ENCODE results near the gene SHC4. TPM values are rescaled to one million over a fixed set of nuclear protein-coding genes. Genes with fewer than 3 reads are reported as not detected.

The SHC4 gene
- total and polyA plus RNA-seq, 4 donors: 0.09 to 1.9 (median 0.44) TPM

DNA sequence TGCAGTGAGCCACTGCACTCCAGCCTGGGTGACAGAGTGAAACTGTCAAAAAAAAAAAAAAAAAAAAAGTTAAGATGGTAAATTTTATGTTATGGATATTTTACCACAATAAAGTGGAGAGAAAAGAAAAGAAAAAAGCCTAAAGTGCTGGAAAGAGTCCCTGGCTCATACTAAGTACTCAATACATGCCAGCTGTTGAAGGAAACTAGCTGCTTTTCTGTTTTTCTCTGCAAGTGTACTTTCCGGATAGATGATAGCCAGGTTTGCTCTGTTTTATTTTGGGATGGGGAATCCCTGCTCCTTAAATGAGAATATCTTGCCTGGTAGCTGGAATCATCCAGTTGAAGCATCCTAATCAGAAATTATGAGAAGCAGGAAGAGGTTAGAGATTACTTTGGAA, 74.9 kb downstream of the SHC4 start:
- Histone ChIP-seq H3K4me3 (no peak overlapping the region), H3K36me3 (ENCODE audit: control insufficient read depth in 4 of 4, insufficient read depth in 4 of 4, low read length in 4 of 4) (no peaks in the 10 kb centered on the region), H3K9ac (ENCODE audit: insufficient read depth in 1 of 2, low read length in 2 of 2) (no peak overlapping the region), H3K4me1 (ENCODE audit: control insufficient read depth in 5 of 5, insufficient read depth in 5 of 5, low read length in 5 of 5) (no peaks in the 10 kb centered on the region), H3K9me3 (ENCODE audit: control insufficient read depth in 4 of 4, insufficient read depth in 3 of 4, low read length in 3 of 4) (no peaks in the 10 kb centered on the region), H3K27ac (ENCODE audit: low read depth in 1 of 2, low read length in 1 of 2) (peak overlapping the region in 1 of 2 donors; percentile 2), H3K27me3 (ENCODE audit: control insufficient read depth in 3 of 3, insufficient read depth in 3 of 3, low read length in 2 of 3) (no peaks in the 10 kb centered on the region)
- 83 to 87% methylated on average over 1 of the region's 1 CpG for WGBS, 2 donors
- ATAC-seq (ENCODE audit: insufficient read depth, low FRiP score) (no peak), DNase-seq (peak in 1 of 3 donors; percentile 21)
- no peak for TF ChIP-seq CTCF (IDR thresholded peaks at IDR 0.05; ENCODE audit: control extremely low read depth, extremely low read depth)

- no peak for ATAC-seq (ENCODE audit: insufficient read depth, low FRiP score)
Observed at GRCh38 chr15:48888191-48888590, 75.5 kb downstream of the SHC4 start.

GRCh38 chr15:48887144-48887543, 76.6 kb downstream of the SHC4 start:
- Histone ChIP-seq H3K9me3 (ENCODE audit: control insufficient read depth in 4 of 4, insufficient read depth in 3 of 4, low read length in 3 of 4) (no peaks in the 10 kb centered on the region), H3K36me3 (ENCODE audit: control insufficient read depth in 4 of 4, insufficient read depth in 4 of 4, low read length in 4 of 4) (no peaks in the 10 kb centered on the region), H3K4me3 (no peak overlapping the region), H3K27me3 (ENCODE audit: control insufficient read depth in 3 of 3, insufficient read depth in 3 of 3, low read length in 2 of 3) (no peaks in the 10 kb centered on the region), H3K9ac (ENCODE audit: insufficient read depth in 1 of 2, low read length in 2 of 2) (no peak overlapping the region), H3K4me1 (ENCODE audit: control insufficient read depth in 5 of 5, insufficient read depth in 5 of 5, low read length in 5 of 5) (no peaks in the 10 kb centered on the region), H3K27ac (ENCODE audit: low read depth in 1 of 2, low read length in 1 of 2) (no peak overlapping the region)
- no peak for DNase-seq
- WGBS, 2 donors: 58 to 74% methylated on average over 2 of the region's 2 CpGs
- no peak for TF ChIP-seq CTCF (IDR thresholded peaks at IDR 0.05; ENCODE audit: control extremely low read depth, extremely low read depth)
- ATAC-seq (ENCODE audit: insufficient read depth, low FRiP score): no peak

More at GRCh38 chr15:48888191-48888590, 75.5 kb downstream of the SHC4 start:
- no peaks in the 10 kb centered on the region for H3K9me3 ChIP-seq (ENCODE audit: control insufficient read depth in 4 of 4, insufficient read depth in 3 of 4, low read length in 3 of 4)
- TF ChIP-seq CTCF (IDR thresholded peaks at IDR 0.05; ENCODE audit: control extremely low read depth, extremely low read depth): no peak
- DNase-seq: no peak
- 83 to 89% methylated on average over 4 of the region's 4 CpGs for WGBS, 2 donors
- no peaks in the 10 kb centered on the region for H3K36me3 ChIP-seq (ENCODE audit: control insufficient read depth in 4 of 4, insufficient read depth in 4 of 4, low read length in 4 of 4)
- no peak overlapping the region for H3K27ac ChIP-seq (ENCODE audit: low read depth in 1 of 2, low read length in 1 of 2)
- H3K4me3 ChIP-seq: no peak overlapping the region
- no peak overlapping the region for H3K9ac ChIP-seq (ENCODE audit: insufficient read depth in 1 of 2, low read length in 2 of 2)
- H3K27me3 ChIP-seq (ENCODE audit: control insufficient read depth in 3 of 3, insufficient read depth in 3 of 3, low read length in 2 of 3): no peaks in the 10 kb centered on the region
- no peaks in the 10 kb centered on the region for H3K4me1 ChIP-seq (ENCODE audit: control insufficient read depth in 5 of 5, insufficient read depth in 5 of 5, low read length in 5 of 5)

DNA sequence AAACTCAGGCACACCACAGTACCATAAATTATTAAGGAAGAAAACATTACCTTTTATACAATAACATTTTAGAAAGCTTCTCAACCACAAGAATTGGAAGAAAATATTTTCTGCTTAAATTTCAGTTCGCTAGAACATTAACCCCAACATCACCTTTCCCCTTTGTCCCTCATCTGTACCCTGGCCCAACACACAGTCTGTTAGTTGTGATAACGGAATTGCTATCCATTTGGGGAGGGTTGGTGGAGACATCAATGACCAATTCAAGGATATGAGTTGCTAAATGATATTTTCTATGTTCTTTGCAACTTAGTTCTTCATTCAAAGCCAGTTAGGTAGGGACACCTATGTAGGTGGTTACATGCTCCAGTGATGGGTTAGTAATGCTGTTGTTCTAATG, 80.0 kb downstream of the SHC4 start:
- no peak overlapping the region for H3K4me3 ChIP-seq
- peaks cover 0 to 17% (median 9%) of the 10 kb centered on the region in 5 donors for H3K4me1 ChIP-seq (ENCODE audit: control insufficient read depth in 5 of 5, insufficient read depth in 5 of 5, low read length in 5 of 5)
- no peak for DNase-seq
- WGBS, 2 donors: 87 to 98% methylated on average over 2 of the region's 2 CpGs
- H3K27ac ChIP-seq (ENCODE audit: low read depth in 1 of 2, low read length in 1 of 2): no peak overlapping the region
- H3K36me3 ChIP-seq (ENCODE audit: control insufficient read depth in 4 of 4, insufficient read depth in 4 of 4, low read length in 4 of 4): peaks cover 0 to 2% (median 0%) of the 10 kb centered on the region in 4 donors
- H3K9me3 ChIP-seq (ENCODE audit: control insufficient read depth in 4 of 4, insufficient read depth in 3 of 4, low read length in 3 of 4): no peaks in the 10 kb centered on the region
- no peak for TF ChIP-seq CTCF (IDR thresholded peaks at IDR 0.05; ENCODE audit: control extremely low read depth, extremely low read depth)
- H3K27me3 ChIP-seq (ENCODE audit: control insufficient read depth in 3 of 3, insufficient read depth in 3 of 3, low read length in 2 of 3): no peaks in the 10 kb centered on the region
- H3K9ac ChIP-seq (ENCODE audit: insufficient read depth in 1 of 2, low read length in 2 of 2): no peak overlapping the region
- no peak for ATAC-seq (ENCODE audit: insufficient read depth, low FRiP score)

Measured in lung (tissue), 12 donors.